ENCODE results near the gene MYBPH. TPM values are rescaled to one million over a fixed set of nuclear protein-coding genes. Genes with fewer than 3 reads are reported as not detected.

The MYBPH gene
- total RNA-seq, 1 donor from 2014 or later, result not detected

DNA sequence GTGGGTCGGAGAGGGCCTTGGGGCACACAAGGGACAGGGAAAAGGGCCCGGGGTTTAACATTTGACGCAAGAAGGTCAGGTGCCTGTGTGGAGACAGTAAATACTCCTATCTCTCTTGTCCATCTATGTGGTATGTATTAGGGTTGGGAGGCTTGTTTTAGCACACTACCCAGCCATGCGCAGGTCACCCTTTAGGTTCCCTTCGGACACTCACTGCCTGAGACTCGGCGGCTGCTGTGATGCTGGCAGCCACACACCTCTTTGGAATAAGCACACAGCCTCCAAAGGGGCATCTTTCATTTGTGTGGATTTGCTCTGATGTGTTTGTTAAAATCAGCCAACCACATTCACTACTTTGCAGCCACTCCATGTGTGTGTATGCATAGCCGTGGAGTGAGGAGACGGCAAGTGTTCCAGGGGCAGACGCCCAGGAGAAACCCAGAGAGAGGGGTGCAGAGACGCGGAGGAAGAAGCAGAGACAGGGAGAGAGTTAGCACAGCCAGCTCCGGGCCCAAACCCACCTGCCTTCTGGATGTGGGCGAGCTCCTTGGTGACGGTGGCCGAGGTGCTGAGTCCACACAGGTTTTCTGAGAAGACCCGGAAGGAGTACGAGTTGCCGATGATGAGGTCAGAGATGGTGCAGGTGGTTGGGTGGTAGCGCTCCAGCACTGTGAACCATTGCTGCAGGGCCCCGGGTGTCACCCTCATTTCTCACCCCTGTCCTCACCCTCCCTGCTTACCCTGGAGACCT lies 5.7 kb downstream of the MYBPH start:
- Histone ChIP-seq H3K36me3 (ENCODE audit: control insufficient read depth, insufficient read depth, low read length) (peaks cover 2% of the 10 kb centered on the region), H3K27me3 (ENCODE audit: control insufficient read depth, insufficient read depth, low read length) (no peaks in the 10 kb centered on the region), H3K4me3 (ENCODE audit: low read depth, low read length) (no peak overlapping the region)
- TF ChIP-seq, protein P1, sequence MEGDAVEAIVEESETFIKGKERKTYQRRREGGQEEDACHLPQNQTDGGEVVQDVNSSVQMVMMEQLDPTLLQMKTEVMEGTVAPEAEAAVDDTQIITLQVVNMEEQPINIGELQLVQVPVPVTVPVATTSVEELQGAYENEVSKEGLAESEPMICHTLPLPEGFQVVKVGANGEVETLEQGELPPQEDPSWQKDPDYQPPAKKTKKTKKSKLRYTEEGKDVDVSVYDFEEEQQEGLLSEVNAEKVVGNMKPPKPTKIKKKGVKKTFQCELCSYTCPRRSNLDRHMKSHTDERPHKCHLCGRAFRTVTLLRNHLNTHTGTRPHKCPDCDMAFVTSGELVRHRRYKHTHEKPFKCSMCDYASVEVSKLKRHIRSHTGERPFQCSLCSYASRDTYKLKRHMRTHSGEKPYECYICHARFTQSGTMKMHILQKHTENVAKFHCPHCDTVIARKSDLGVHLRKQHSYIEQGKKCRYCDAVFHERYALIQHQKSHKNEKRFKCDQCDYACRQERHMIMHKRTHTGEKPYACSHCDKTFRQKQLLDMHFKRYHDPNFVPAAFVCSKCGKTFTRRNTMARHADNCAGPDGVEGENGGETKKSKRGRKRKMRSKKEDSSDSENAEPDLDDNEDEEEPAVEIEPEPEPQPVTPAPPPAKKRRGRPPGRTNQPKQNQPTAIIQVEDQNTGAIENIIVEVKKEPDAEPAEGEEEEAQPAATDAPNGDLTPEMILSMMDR (IDR thresholded peaks at IDR 0.05; ENCODE audit: insufficient read depth, low read length, poor library complexity, severe bottlenecking), result no peak
- no peak for DNase-seq (ENCODE audit: low read depth)

DNA sequence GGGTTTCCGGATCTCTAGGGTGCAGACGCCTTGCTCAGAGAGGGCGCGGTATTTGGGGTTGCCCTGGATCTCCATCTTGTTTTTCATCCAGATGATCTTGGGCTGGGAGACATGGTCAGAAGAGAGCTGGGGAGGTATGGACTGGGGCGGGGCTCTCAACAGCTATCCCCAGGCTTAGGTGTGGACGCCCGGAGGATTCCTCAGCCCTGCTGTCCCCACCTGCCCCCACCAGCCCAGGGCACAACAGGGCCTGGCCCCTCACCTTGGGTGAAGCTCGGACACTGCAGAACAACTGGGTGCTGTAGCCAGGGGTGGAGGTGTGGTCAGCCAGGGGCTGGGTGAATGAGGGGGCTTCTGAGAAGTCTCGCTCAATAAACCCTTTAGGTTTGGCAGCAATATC lies 6.6 kb downstream of the MYBPH start:
- TF ChIP-seq, protein P1 (IDR thresholded peaks at IDR 0.05; ENCODE audit: insufficient read depth, low read length, poor library complexity, severe bottlenecking), result no peak
- H3K4me3 ChIP-seq (ENCODE audit: low read depth, low read length), result no peak overlapping the region
- no peak for DNase-seq (ENCODE audit: low read depth)
- peaks cover 2% of the 10 kb centered on the region for H3K36me3 ChIP-seq (ENCODE audit: control insufficient read depth, insufficient read depth, low read length)
- H3K27me3 ChIP-seq (ENCODE audit: control insufficient read depth, insufficient read depth, low read length), result no peaks in the 10 kb centered on the region

DNA sequence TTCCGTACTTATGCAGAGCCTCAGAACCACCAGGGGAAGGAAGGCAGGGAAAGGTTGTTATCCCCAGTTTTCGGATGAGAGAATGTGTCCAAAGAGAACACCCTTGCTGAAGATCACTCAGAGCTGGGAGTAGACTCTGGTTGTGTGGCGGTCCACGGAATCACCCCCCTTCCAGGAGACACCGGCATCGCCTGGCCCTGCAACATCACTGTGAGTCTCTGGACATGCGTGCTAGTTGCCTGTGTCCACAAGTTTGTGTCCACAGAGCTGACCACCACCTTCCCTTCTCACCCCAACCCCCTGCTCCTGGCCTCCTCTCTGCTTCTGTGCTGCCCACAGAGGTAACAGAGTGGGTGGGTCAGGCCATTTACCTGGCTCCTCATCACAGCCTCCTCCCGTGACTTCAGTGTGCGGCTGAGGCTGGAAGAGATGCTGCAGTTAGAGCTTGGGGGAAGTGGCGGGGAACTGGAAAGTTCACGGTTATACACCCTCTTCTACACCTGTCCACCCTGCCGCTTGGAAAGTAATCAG lies 7.3 kb downstream of the MYBPH start:
- no peak for DNase-seq (ENCODE audit: low read depth)
- TF ChIP-seq, protein P1 (IDR thresholded peaks at IDR 0.05; ENCODE audit: insufficient read depth, low read length, poor library complexity, severe bottlenecking), result no peak
- H3K4me3 ChIP-seq (ENCODE audit: low read depth, low read length), result no peak overlapping the region

DNA sequence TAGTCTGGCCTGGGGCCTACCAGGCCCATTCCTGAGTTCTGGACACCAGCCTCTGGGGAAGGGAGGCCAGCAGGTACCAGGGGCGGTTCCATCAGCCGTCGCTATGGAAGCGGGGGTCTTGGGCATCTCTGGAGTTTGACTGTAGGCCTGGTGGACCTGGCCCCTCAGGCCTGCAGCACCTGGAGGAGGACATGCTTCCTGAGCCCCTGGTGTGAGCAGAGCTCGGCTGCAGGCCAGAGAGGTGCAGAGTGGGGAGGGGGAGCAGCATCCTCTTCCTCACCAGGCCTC lies 7.8 kb downstream of the MYBPH start:
- TF ChIP-seq, protein P1 (IDR thresholded peaks at IDR 0.05; ENCODE audit: insufficient read depth, low read length, poor library complexity, severe bottlenecking), result no peak
- DNase-seq (ENCODE audit: low read depth), result no peak
- Histone ChIP-seq H3K4me3 (ENCODE audit: low read depth, low read length) (no peak overlapping the region), H3K27me3 (ENCODE audit: control insufficient read depth, insufficient read depth, low read length) (no peaks in the 10 kb centered on the region), H3K36me3 (ENCODE audit: control insufficient read depth, insufficient read depth, low read length) (peaks cover 2% of the 10 kb centered on the region)

More for the DNA sequence above, 7.3 kb downstream of the MYBPH start:
- H3K27me3 ChIP-seq (ENCODE audit: control insufficient read depth, insufficient read depth, low read length), result no peaks in the 10 kb centered on the region
- peaks cover 2% of the 10 kb centered on the region for H3K36me3 ChIP-seq (ENCODE audit: control insufficient read depth, insufficient read depth, low read length)

DNA sequence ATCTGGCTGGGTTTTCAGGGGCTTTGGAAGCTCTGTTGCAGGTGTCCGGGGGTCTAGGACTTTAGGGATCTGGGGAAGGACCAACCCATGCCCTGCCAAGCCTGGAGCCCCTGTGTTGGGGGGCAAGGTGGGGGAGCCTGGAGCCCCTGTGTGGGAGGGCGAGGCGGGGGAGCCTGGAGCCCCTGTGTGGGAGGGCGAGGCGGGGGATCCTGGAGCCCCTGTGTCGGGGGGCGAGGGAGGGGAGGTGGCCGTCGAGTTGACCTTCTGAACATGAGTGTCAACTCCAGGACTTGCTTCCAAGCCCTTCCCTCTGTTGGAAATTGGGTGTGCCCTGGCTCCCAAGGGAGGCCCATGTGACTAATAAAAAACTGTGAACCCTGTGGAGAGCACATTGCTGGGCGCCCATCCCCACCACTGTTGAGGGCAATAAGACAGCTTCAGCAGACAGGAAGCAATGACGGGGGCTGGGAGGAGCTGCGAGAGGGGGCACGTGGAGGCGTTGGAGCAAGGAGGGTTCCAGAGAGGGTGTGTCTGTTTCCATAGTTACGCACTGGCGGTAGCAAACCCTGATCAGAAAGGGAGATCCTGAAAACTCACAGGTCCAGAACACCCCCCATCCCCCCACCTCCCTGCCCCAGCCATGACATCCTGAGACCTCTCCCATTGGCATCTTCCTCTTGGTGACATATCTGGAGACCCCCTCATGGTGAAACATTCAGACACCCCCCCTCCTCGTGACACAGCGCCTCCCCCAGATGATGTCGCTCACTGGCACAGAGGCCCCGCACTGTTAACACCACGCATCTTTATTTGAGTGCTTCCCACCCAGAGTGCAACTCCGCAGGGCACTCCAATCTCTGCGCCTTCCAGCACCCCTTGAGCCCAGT lies 8.4 kb downstream of the MYBPH start:
- no peak for DNase-seq (ENCODE audit: low read depth)
- Histone ChIP-seq H3K36me3 (ENCODE audit: control insufficient read depth, insufficient read depth, low read length) (peaks cover 2% of the 10 kb centered on the region), H3K4me3 (ENCODE audit: low read depth, low read length) (no peak overlapping the region), H3K27me3 (ENCODE audit: control insufficient read depth, insufficient read depth, low read length) (no peaks in the 10 kb centered on the region)
- TF ChIP-seq, protein P1 (IDR thresholded peaks at IDR 0.05; ENCODE audit: insufficient read depth, low read length, poor library complexity, severe bottlenecking), result no peak

Measured in kidney epithelial cell (primary cell).